Posterior vena cava (tissue), 2 donors: ENCODE measurements around the gene SLC2A9. TPM values are rescaled to one million over a fixed set of nuclear protein-coding genes. Genes with fewer than 3 reads are reported as not detected.

Source experiments
- DNase-seq: peaks from one replicate; pipeline ENCODE4 v3.0.0-alpha.2; 2020; ENCODE audit warnings: low spot score
- intact Hi-C, 2 donors: fragments of 100-400 bp; cut with DNase I; formaldehyde crosslinking; loops; one replicate each; pipeline versions ENCODE4 v1.14.1 to v1.14.2; 2022 to 2023
- total RNA-seq, 2 donors: library from RNA; stranded (reverse); fragmentation: NEBNext Ultra II Directional; extraction: Animal tissue kit (Norgen Biotek cat#: 25700); gene quantifications; one replicate each; pipeline ENCODE4 v1.2.1, GENCODE V29; 2021
- donor health status: DM: yes; HTN: yes; CAD: no.
- donor health status: DM: yes; HTN: yes; CAD: no.

The SLC2A9 gene
- total RNA-seq, 2 donors from 2014 or later = 8.4 to 10.3 TPM

GRCh38 chr4:9880406-9881197, 140.7 kb downstream of the SLC2A9 start:
- no peak for DNase-seq
- intact Hi-C loops = no loop called here

- intact Hi-C loops = no loop called here
- no peak for DNase-seq
Measured at GRCh38 chr4:9877123-9877522, 144.2 kb downstream of the SLC2A9 start.

GRCh38 chr4:9875516-9875915, 145.8 kb downstream of the SLC2A9 start:
- intact Hi-C loops = no loop called here
- DNase-seq = no peak

- DNase-seq = no peak
- intact Hi-C loops = no loop called here
Measured at GRCh38 chr4:9874385-9874784, 146.9 kb downstream of the SLC2A9 start.

GRCh38 chr4:9870165-9870790, 151.0 kb downstream of the SLC2A9 start:
- intact Hi-C loops = no loop called here
- DNase-seq = no peak

- intact Hi-C loops = no loop called here
- DNase-seq = no peak
Measured at GRCh38 chr4:9867751-9868425, 153.4 kb downstream of the SLC2A9 start.

GRCh38 chr4:9866931-9867330, 154.4 kb downstream of the SLC2A9 start:
- no peak for DNase-seq
- intact Hi-C loops = no loop called here

- intact Hi-C loops = no loop called here
Measured at GRCh38 chr4:9861561-9861960, 159.7 kb downstream of the SLC2A9 start.

GRCh38 chr4:9859810-9860209, 161.5 kb downstream of the SLC2A9 start:
- no peak for DNase-seq
- intact Hi-C loops = no loop called here

More at GRCh38 chr4:9861561-9861960, 159.7 kb downstream of the SLC2A9 start:
- DNase-seq = no peak

GRCh38 chr4:9849538-9849920, 171.8 kb downstream of the SLC2A9 start:
- no peak for DNase-seq
- intact Hi-C loops = no loop called here

GRCh38 chr4:9847968-9848748, 173.1 kb downstream of the SLC2A9 start:
- no peak for DNase-seq
- intact Hi-C loops = no loop called here

- DNase-seq = no peak
- intact Hi-C loops = no loop called here
Measured at GRCh38 chr4:9845791-9846493, 175.4 kb downstream of the SLC2A9 start.

GRCh38 chr4:9841072-9841471, 180.2 kb downstream of the SLC2A9 start:
- intact Hi-C loops = no loop called here
- no peak for DNase-seq

- DNase-seq = no peak
- intact Hi-C loops = no loop called here
Measured at GRCh38 chr4:9835430-9835829, 185.9 kb downstream of the SLC2A9 start.

GRCh38 chr4:9833421-9833820, 187.9 kb downstream of the SLC2A9 start:
- DNase-seq = no peak
- intact Hi-C loops = no loop called here

- DNase-seq = no peak
- intact Hi-C loops = no loop called here
Measured at GRCh38 chr4:9832640-9833039, 188.7 kb downstream of the SLC2A9 start.

GRCh38 chr4:9826551-9826950, 194.7 kb downstream of the SLC2A9 start:
- intact Hi-C loops = no loop called here
- DNase-seq = no peak

GRCh38 chr4:9825049-9825448, 196.2 kb downstream of the SLC2A9 start:
- DNase-seq = no peak
- intact Hi-C loops = no loop called here

GRCh38 chr4:9820343-9820742, 201.0 kb downstream of the SLC2A9 start:
- intact Hi-C loops = no loop called here
- no peak for DNase-seq
